Suppressor macrophage treated with lipopolysaccharide for 4 hours (primary cell): ENCODE results near the gene PARP12.

Experiments
- DNase-seq: peaks from one replicate; pipeline ENCODE4 v3.0.0-alpha.2; 2020

PARP12 gene

DNA sequence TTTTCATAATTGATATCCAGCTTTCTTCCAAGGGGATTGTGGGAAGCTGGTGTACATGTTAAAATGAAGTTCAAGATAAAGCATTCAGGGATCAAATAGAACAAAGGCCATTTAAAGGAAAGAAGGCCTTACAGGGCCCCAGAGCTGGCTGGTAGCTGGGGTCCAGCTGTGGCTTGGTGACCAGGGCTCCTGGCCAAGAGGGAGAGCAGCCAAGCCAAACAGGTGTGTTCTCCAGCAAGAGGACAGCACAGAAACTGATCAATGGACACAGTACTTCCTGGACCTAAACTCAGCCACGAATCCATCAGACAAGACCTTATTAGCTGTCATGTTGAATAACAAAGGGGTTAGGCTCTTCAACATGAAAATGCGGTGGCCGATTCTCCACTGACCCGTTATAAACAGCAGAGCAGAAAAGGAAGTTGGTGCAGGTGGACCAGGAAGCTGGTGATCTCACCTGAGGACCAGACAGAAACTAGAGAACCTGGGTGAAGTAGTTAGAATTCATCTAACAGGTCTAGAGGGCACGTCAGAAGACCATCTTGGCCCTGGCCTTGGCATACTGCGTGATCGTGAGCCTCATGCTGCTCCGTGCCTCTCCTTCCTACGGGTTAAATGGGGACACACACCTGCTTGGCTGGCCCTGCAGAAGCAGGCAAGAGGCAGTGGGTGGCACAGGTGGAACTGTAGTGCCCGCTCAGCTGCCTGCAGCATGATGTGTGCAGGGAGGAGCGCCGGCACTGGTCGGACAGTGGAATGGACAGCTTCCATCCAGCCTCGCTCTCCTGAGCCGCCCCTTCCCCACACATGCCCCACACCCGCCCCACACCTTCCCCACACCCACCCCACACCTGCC lies 53.8 kb downstream of the PARP12 start:
- no peak for DNase-seq

GRCh38 chr7:140007051-140007690 lies 55.6 kb downstream of the PARP12 start:
- DNase-seq = no peak

- no peak for DNase-seq
These were observed 56.2 kb downstream of the PARP12 start for GRCh38 chr7:140006600-140006999.

DNA sequence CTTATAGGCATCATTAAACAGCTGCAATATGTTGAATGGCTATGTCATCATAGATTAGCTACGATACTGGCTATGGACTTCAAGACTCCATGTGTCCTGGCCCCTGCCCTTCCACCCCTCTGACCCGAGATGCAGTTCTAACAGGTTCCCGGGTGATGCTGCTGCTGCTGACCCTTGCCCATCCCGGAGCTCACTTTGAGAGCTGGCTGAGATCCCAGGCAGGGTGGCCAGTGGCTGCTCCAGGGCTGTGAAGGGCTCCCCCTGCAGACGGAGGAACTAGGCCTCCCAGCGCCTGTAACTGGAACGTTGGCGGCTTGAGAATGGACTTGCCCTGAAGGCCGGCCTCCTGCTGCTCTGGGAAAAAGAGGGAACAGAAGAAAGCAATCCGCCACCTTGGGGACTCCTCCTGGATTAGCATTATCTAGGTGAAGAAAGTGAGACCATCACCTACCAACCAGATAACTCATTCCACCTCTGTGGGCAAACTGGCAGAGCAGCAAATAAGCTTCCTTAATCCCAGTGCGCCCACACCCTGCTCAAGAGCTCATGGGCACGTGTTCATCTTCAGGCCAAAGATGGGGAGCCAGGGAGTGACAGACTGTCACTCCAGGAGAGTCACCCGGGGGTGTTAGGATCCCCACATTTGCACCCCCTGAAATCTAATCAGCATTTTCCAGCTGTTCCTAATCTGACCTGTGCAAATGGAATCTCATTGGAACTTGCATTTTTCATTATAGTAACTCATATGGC lies 56.8 kb downstream of the PARP12 start:
- DNase-seq = no peak

DNA sequence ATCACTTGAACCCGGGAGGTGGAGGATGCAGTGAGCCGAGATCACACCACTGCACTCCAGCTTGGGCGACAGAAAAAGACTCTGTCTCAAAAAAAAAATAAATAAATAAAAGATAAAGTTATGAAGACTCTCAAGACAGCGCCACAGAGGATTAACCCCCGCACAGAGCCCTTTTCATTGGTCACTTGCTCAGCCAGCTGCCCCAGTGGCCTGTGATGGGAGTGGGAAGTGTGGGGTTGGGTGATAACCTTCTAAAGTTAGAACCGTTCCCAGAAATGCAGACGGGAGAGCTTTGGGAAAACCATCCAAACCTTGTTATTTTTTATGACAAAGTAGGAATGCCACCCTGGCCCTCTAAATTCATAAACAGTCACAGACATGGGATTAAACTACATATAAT lies 57.4 kb downstream of the PARP12 start:
- DNase-seq = no peak

GRCh38 chr7:140004672-140005071 lies 58.1 kb downstream of the PARP12 start:
- DNase-seq = no peak

DNA sequence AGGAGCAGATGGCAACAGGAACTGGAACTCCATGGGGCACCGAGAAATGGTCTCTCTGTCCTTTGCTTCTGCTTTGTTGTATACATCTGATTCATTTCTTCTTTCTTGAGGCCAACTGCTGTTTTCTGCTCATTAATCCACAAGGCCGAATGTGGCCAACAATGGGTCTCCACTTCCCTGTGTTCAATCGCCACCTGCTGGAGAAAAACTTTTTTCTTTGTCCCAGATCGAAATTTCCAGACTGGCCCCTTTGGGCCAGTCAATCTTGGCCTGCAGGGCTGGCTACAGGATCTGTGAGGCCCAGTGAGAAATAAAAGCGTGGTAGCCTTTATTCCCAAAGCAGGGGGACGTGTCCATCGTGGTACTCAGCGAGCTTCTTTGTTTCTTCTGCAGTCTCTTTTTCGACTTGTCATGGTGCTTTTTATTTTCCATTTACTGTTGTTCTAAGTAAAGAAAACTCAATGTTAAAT lies 58.8 kb downstream of the PARP12 start:
- peak; percentile 68 for DNase-seq

DNA sequence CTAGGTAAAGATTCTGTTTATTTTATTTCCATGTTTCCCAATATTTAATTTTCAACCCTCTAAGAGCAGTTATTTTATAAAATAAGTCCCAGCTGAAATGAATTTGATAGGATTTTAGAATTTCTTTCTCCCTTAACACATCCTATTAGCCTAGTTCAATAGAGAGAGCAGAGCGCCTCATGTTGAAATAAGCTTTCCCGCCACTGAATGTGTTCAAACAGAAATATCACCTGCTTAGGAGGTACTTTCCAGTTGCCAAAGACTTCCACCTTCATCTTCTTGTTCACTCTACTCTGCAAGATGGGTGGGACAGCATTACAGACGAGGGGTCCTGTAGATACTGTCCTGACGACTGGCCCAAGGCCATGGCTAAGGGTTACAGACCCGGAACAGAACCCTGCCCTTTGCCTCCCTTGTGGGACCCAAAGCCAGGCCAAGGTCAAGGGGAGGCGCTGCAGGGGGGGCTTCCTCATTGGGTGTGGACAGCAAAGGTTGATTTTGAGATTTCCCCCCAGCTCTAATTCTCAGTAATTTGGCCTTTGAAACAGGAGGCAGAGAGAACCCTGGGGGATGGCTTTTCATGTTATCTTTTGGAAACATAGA lies 62.0 kb downstream of the PARP12 start:
- DNase-seq = no peak

GRCh38 chr7:139999516-139999915 lies 63.2 kb downstream of the PARP12 start:
- DNase-seq = no peak

DNA sequence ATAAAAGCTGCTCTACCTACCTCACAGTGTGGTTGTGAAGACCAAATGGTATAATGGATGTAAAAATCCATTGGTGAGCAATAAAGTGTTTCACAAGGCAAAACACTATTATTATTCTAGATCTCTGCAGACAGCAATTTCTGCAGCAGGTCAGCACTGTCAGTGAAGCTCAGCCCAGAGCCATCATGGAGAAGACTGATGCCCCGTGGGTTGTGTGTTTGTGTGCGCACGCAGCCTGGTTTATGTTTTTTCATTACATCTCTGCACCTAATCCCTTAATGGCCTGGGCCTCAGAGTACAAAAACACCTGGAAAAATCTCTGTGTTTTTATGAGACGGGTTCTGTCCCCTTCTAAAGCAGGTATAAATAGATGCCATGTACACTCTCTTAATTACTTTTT lies 64.2 kb downstream of the PARP12 start:
- no peak for DNase-seq

DNA sequence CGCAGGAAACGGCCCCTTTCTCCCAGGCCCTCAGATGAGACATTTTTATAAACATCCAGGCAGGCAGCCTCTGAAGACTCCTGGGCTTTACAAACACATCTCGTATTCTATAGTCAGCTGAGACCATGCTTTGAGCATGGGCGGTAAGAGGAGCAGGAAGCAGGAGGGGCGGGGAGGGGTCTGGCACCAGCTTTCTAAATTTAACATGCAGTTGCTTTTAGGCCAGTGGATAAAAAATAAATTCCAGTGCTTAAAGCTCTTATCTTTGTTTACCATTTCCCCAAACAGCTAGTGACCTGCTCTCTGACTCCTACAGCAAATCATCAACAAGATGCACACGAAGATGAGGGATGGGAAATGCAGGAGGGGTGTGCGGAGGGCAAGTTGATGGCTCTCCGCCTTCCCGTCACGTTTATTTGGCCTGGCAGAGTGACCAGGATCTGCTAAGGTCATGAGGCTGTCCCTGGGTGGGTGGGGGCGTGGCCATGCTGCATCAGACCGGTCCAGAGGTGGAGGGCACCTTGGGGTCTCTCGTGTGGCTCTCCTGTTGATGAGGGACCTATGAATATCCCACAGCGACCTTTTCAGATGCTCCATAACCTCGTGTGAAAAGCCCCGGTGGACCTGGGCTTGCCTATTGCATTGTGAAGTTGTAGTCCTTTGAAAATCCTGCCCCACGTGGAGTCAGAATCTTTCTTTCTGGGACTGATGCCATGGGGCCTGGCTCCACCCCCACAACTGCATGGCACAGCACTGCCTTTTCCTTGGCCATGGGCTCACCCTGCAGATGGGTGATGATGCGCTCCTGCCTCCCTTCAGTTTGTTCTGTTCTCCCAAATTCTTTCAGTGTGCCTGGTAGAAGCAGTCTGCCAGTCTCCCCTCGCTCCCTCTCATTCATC lies 67.5 kb downstream of the PARP12 start:
- no peak for DNase-seq

- no peak for DNase-seq
These were observed 68.4 kb downstream of the PARP12 start for GRCh38 chr7:139994356-139994755.

- DNase-seq = no peak
These were observed 69.2 kb downstream of the PARP12 start for GRCh38 chr7:139993592-139993991.

- DNase-seq = no peak
These were observed 69.6 kb downstream of the PARP12 start for GRCh38 chr7:139993169-139993568.

DNA sequence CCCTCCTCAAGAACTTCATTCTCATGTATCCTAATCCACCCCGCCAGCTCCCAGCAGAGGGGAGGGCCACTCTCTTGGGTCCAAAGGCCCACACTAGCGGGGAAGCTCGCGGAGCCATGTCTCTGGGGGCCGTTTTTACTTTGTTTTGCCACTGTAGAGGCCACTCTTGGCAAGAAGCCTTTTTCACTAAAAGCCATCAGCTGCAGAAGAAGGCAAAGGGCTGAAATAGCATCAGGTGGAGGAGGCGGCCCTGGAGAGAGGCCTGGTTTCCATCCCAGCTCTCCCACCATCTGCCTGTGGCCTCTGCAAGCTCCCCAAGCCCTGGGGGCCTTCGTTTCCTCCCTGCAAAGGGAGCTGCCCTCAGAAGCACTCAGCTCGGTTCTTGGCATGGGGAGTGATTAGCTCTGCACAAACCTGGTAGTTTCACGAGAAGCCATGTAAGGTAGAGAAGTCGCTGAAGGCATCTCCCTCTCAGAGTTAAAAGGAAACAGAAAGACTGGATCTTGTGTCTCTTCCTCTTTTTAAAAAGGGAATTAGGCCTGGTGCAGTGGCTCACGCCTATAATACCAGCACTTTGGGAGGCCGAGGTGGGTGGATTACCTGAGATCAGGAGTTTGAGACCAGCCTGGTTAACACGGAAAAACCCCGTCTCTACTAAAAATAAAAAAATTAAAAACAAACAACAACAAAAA lies 70.3 kb downstream of the PARP12 start:
- peak; percentile 57 for DNase-seq

- no peak for DNase-seq
These were observed 70.8 kb downstream of the PARP12 start for GRCh38 chr7:139991911-139992310.

DNA sequence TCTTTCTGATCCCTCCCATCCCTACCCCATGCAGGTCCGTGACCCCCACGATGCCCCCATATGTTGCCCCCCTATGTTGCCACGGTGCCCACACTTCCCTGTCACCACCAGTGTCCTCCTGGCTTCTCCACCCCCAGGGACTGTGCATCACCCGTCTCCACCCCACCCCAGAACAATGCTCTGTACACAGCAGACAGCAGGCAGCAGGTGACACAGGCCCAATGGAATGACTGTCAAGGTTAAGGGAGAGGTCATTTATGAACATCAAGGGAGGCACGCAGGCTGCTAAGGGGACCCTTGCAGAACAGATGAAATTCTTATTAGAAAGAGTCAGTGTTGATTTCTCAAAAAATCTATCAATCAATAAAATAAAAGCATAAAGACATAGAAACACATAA lies 71.5 kb downstream of the PARP12 start:
- no peak for DNase-seq

- DNase-seq = no peak
These were observed 72.0 kb downstream of the PARP12 start for GRCh38 chr7:139990571-139991268.

GRCh38 chr7:139990142-139990535 lies 72.6 kb downstream of the PARP12 start:
- no peak for DNase-seq

DNA sequence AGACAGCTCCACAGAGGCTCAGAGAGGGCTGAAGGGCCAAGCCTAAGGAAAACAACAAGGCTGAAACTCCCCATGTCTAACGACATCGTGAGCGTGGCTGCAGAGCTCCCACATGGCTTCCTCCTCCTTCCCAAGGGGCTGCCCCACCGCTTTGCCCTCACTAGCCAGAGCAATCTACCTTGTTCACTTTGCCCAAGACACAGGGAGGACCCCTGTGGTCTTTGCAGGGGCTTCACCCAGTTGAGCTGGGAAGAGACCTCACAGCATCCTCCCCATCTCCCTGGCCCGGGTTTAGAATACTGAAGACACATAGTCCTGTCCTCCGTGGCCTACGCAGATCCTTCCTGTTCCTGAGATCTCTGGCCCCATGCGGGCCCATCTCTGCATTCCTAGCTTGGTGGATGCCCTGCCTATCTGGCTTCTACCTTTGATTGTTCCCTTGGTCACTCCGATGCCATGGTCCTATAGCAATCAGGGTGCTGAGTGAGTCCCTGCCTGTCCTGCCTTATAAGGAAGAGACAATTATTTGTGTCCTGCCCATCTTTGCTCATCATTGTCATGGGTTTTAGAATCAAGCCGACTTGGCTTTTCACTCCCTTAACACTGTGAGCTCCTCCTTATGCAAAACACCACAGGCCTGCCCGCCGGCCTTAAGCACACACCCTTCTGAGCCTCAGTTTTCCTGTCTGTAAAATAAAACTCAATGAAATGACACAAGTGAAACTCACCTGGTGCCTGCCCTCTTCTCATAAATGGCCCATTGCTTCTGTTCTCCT lies 73.2 kb downstream of the PARP12 start:
- DNase-seq = no peak
